Heart right ventricle (tissue), 16 donors: ENCODE measurements around the gene NCDN. TPM values are rescaled to one million over a fixed set of nuclear protein-coding genes. Genes with fewer than 3 reads are reported as not detected.

Experiments used
- ATAC-seq, 8 donors: fragments of 200-7000 bp; cut with Tn5 transposase; one replicate each; pipeline ENCODE4 v1.9.1; 2020; ENCODE audit warnings: mild to moderate bottlenecking in 8 of 8, moderate library complexity in 8 of 8, moderate number of reproducible peaks in 1 of 8
- DNase-seq, 2 donors: peaks; one replicate each; pipeline ENCODE4 v3.0.0-alpha.2; 2020
- H3K27ac ChIP-seq, 10 donors: fragments of 200-600 bp; sonication (generic) in 2 of 10; one replicate each; pipeline versions ENCODE4 v1.5.0 to v1.8.0; 2020 to 2022; ENCODE audit warnings: mild to moderate bottlenecking in 3 of 10
- H3K27me3 ChIP-seq, 7 donors: fragments of 200-600 bp; one replicate each; pipeline ENCODE4 v1.8.0; 2021 to 2022; ENCODE audit warnings: mild to moderate bottlenecking in 2 of 7
- H3K36me3 ChIP-seq, 9 donors: fragments of 200-600 bp; sonication (generic) in 1 of 9; one replicate each; pipeline versions ENCODE4 v1.5.0 to v1.8.0; 2020 to 2022; ENCODE audit warnings: mild to moderate bottlenecking in 2 of 9
- H3K4me1 ChIP-seq, 9 donors: fragments of 200-600 bp; sonication (generic) in 1 of 9; one replicate each; pipeline versions ENCODE4 v1.5.0 to v1.8.0; 2020 to 2022; ENCODE audit warnings: mild to moderate bottlenecking in 4 of 9
- H3K4me3 ChIP-seq, 10 donors: fragments of 200-600 bp; sonication (generic) in 2 of 10; one replicate each; pipeline versions ENCODE4 v1.5.0 to v1.8.0; 2020 to 2022; ENCODE audit warnings: mild to moderate bottlenecking in 7 of 10, moderate library complexity in 2 of 10
- H3K9me3 ChIP-seq, 11 donors: fragments of 200-600 bp in 10 of 11; sonication (generic) in 2 of 11; one replicate each; pipeline versions ENCODE4 v1.5.0 to v1.8.0; 2013 to 2022; ENCODE audit warnings: mild to moderate bottlenecking in 2 of 11, control low read depth in 1 of 11, moderate library complexity in 1 of 11
- CTCF ChIP-seq, 9 donors: fragments of 200-600 bp; sonication (generic) in 2 of 9; IDR thresholded peaks; one replicate each; pipeline versions ENCODE4 v1.5.0 to v1.8.0; 2021 to 2022; ENCODE audit warnings: antibody characterized with exemption in 9 of 9, mild to moderate bottlenecking in 5 of 9, moderate library complexity in 1 of 9
- WGBS, 2 donors: extraction: QIAGEN DNeasy Blood & Tissue Kit; methylation state at CpG; one replicate each; pipeline ENCODE4 v1.1.7; 2013; ENCODE audit warnings: inconsistent platforms in 1 of 2; 5-methylcytosine and 5-hydroxymethylcytosine counted together
- intact Hi-C, 10 donors: fragments of 100-400 bp; cut with DNase I; formaldehyde crosslinking; loops; one replicate each; pipeline versions ENCODE4 v1.11.1 to v1.14.2; 2022
- polyA plus RNA-seq, 2 donors: library from polyadenylated mRNA; stranded (reverse); fragments of 200-250 nt; gene quantifications; one replicate each; pipeline ENCODE4 v1.2.3, GENCODE V29; 2013
- total RNA-seq, 10 donors: library from RNA; stranded (reverse); fragmentation: NEBNext Ultra II Directional in 3 of 10; extraction: Animal tissue kit (Norgen Biotek cat#: 25700) in 3 of 10; gene quantifications; one replicate each; pipeline versions ENCODE4 v1.2.1 to v1.2.4, GENCODE V29; 2021 to 2023
- donor health status: Arrhythmogenic right ventricular cardiomyopathy.
- donor health status: ischemic (EF 13 %, LVEDD 7.1; RV severe dilation, severe dysfunction).
- donor health status: healthy with polysubstance abuse.
- donor health status: DM: no; HTN: yes; CAD: no.
- donor health status: DM: no; HTN: no; CAD: no.
- donor health status: ischemic (EF 25% LVEDD 6.9; RV normal size, moderate dysfunction).
- donor health status: ischemic (EF 25% LVEDD 5.7; RV mildly dilated, moderate dysfunction).
- donor health status: healthy.
- donor health status: DM: yes; HTN: yes; CAD: no.
- donor health status: Ischemic cardiomyopathy.
- donor health status: ischemic (EF 35%, LVEDD 5.7; RV mildly dilated, moderate dysfunction).
- donor health status: nonischemic (EF 11% LVEDD 7.7; RV severe dilation, severe dysfunction).
- donor health status: DM: yes; HTN: yes; CAD: no.
- donor health status: PGD.
- donor health status: ischemic (EF 29% LVEDD 5.4; RV normal size, mild dysfunction).
- donor health status: nonischemic (EF 23%, LVEDD 6.1; RV moderate dilation, normal function).

NCDN gene
- total and polyA plus RNA-seq, 12 donors, result 15.3 to 51.7 (median 33.2) TPM

GRCh38 chr1:35573198-35574124 is 15.9 kb downstream of the NCDN start, which contains the start of gene TFAP2E:
TFAP2E (plus strand) TSS chr1:35573314; CDS start chr1:35573578, 264 bp downstream.
- TF ChIP-seq CTCF (IDR thresholded peaks at IDR 0.05), result no peak
- no peak for DNase-seq
- 7 to 10% methylated on average over 92 to 95 of the region's 95 CpGs for WGBS, 2 donors
- H3K36me3 ChIP-seq, result no peaks in the 10 kb centered on the region
- ATAC-seq, result peak in 7 of 8 donors; percentile 17 to 54 (median 36)
- H3K27me3 ChIP-seq, result peaks cover 27 to 94% (median 78%) of the 10 kb centered on the region in 7 donors
- no peaks in the 10 kb centered on the region for H3K9me3 ChIP-seq
- H3K4me3 ChIP-seq, result peak within 1 kb of the TSS; percentile 20 to 54 (median 48)
- intact Hi-C loops, result loop anchor here in 2 of 10 donors (5.0 to 10.0 kb wide), 3 partner anchors 154 to 201 kb away; no protein-coding TSS in a partner anchor
- H3K4me1 ChIP-seq, result peaks cover 3 to 52% (median 20%) of the 10 kb centered on the region in 9 donors
- H3K27ac ChIP-seq, result no peak within 1 kb of the TSS

DNA sequence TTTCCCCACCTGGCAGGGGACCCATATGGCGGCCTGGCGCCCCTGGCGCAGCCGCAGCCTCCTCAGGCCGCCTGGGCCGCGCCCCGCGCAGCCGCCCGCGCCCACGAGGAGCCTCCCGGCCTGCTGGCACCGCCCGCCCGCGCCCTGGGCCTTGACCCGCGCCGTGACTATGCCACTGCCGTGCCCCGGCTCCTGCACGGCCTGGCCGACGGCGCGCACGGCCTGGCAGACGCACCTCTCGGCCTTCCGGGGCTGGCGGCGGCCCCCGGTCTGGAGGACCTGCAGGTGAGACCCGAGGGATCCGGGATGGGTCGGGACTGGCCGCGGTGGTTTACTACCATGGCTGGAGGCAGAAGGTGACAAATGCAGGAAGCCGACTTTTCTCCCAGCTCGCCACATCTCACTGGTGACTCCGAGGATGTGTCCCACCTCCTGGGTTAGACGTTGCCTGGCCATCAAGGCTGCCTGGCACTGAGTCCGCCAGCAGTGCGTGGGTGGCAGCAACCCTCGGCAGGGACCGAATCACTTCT is 16.6 kb downstream of the NCDN start:
- WGBS, 2 donors, result 27 to 41% methylated on average over 46 to 48 of the region's 48 CpGs
- DNase-seq, result no peak

GRCh38 chr1:35574655-35575415 is 17.2 kb downstream of the NCDN start:
- no peak for DNase-seq
- Histone ChIP-seq H3K4me1 (peaks cover 3 to 47% (median 20%) of the 10 kb centered on the region in 9 donors), H3K27me3 (peaks cover 27 to 92% (median 77%) of the 10 kb centered on the region in 7 donors), H3K36me3 (no peaks in the 10 kb centered on the region), H3K9me3 (no peaks in the 10 kb centered on the region), H3K4me3 (no peak overlapping the region), H3K27ac (no peak overlapping the region)
- TF ChIP-seq CTCF (IDR thresholded peaks at IDR 0.05), result no peak
- WGBS, 2 donors, result 80% methylated on average over 30 of the region's 30 CpGs
- intact Hi-C loops, result loop anchor here in 3 of 10 donors (5.0 to 10.0 kb wide), 4 partner anchors 67 to 200 kb away; partner anchors contain the start of gene PSMB2 (in 1 of the 3)
- ATAC-seq, result no peak

More for the DNA sequence above, 16.6 kb downstream of the NCDN start:
- H3K27me3 ChIP-seq, result peaks cover 27 to 99% (median 78%) of the 10 kb centered on the region in 7 donors
- peaks cover 3 to 49% (median 20%) of the 10 kb centered on the region in 9 donors for H3K4me1 ChIP-seq
- intact Hi-C loops, result loop anchor here in 2 of 10 donors (5.0 to 10.0 kb wide), 3 partner anchors 153 to 201 kb away; no protein-coding TSS in a partner anchor
- H3K36me3 ChIP-seq, result no peaks in the 10 kb centered on the region
- no peak for ATAC-seq
- TF ChIP-seq CTCF (IDR thresholded peaks at IDR 0.05), result no peak
- H3K9me3 ChIP-seq, result no peaks in the 10 kb centered on the region
- H3K27ac ChIP-seq, result no peak overlapping the region
- peak overlapping the region in 1 of 10 donors; percentile 49 for H3K4me3 ChIP-seq
